Activated T-cell treated with anti-CD3 and anti-CD28 coated beads, Interleukin-2, amount 50 U/mL, for 4 hours (primary cell): Measurements from ENCODE around the gene POLR3A. TPM values are rescaled to one million over a fixed set of nuclear protein-coding genes. Genes with fewer than 3 reads are reported as not detected.
A peak's percentile ranks its signal among the peaks of the same experiment; 100 is the strongest.

Experiments
- ATAC-seq, 2 donors: fragments of 200-7000 bp; cut with Tn5 transposase; one replicate each; pipeline ENCODE4 v1.10.0; 2021
- DNase-seq: peaks from one replicate; pipeline ENCODE4 v3.0.0-alpha.2; 2020
- H3K27me3 Mint-ChIP-seq: one replicate; pipeline ENCODE4 v1.8.0; 2021; ENCODE audit warnings: low read depth, mixed read lengths
- H3K36me3 Mint-ChIP-seq: one replicate; pipeline ENCODE4 v1.8.0; 2022; ENCODE audit warnings: mixed read lengths; ENCODE audit not compliant: insufficient read depth
- H3K4me1 Mint-ChIP-seq: one replicate; pipeline ENCODE4 v1.8.0; 2021; ENCODE audit warnings: low read depth, mixed read lengths
- H3K4me3 Mint-ChIP-seq: one replicate; pipeline ENCODE4 v1.8.0; 2021; ENCODE audit warnings: mild to moderate bottlenecking, moderate library complexity, mixed read lengths
- H3K9me3 Mint-ChIP-seq: one replicate; pipeline ENCODE4 v1.8.0; 2021; ENCODE audit warnings: mixed read lengths
- total RNA-seq, 3 donors: library from RNA; stranded (reverse); gene quantifications; one replicate each; pipeline ENCODE4 v1.2.1, GENCODE V29; 2021

POLR3A gene
- total RNA-seq, 3 donors from 2014 or later: 30.7 to 33.7 (median 31.0) TPM

- Mint-ChIP-seq H3K4me3 (no peak overlapping the region), H3K4me1 (no peaks in the 10 kb centered on the region), H3K27me3 (no peaks in the 10 kb centered on the region), H3K9me3 (no peaks in the 10 kb centered on the region), H3K36me3 (peaks cover 56% of the 10 kb centered on the region)
- DNase-seq (no peak), ATAC-seq (peak in 1 of 2 donors; percentile 65)
Measured at GRCh38 chr10:77989081-77989724, 40.1 kb downstream of the POLR3A start.

GRCh38 chr10:77987671-77988255 lies 41.6 kb downstream of the POLR3A start:
- Mint-ChIP-seq H3K9me3 (no peaks in the 10 kb centered on the region), H3K4me1 (no peaks in the 10 kb centered on the region), H3K27me3 (no peaks in the 10 kb centered on the region), H3K36me3 (peaks cover 55% of the 10 kb centered on the region), H3K4me3 (no peak overlapping the region)
- DNase-seq: no peak
- ATAC-seq: no peak

GRCh38 chr10:77984986-77985385 lies 44.3 kb downstream of the POLR3A start:
- Mint-ChIP-seq H3K4me3 (no peak overlapping the region), H3K4me1 (no peaks in the 10 kb centered on the region), H3K27me3 (no peaks in the 10 kb centered on the region), H3K9me3 (no peaks in the 10 kb centered on the region), H3K36me3 (peaks cover 61% of the 10 kb centered on the region)
- ATAC-seq (no peak), DNase-seq (no peak)

- Mint-ChIP-seq H3K36me3 (peaks cover 60% of the 10 kb centered on the region), H3K4me3 (no peak overlapping the region), H3K9me3 (no peaks in the 10 kb centered on the region), H3K27me3 (no peaks in the 10 kb centered on the region), H3K4me1 (no peaks in the 10 kb centered on the region)
- no peak for ATAC-seq
- no peak for DNase-seq
Measured at GRCh38 chr10:77983384-77984341, 45.7 kb downstream of the POLR3A start.

- ATAC-seq (no peak), DNase-seq (no peak)
- Mint-ChIP-seq H3K27me3 (no peaks in the 10 kb centered on the region), H3K9me3 (no peaks in the 10 kb centered on the region), H3K36me3 (peaks cover 64% of the 10 kb centered on the region), H3K4me3 (no peak overlapping the region), H3K4me1 (no peaks in the 10 kb centered on the region)
Measured at GRCh38 chr10:77981281-77981680, 48.0 kb downstream of the POLR3A start.

- no peaks in the 10 kb centered on the region for H3K4me1 Mint-ChIP-seq
- DNase-seq (no peak), ATAC-seq (no peak)
- no peaks in the 10 kb centered on the region for H3K27me3 Mint-ChIP-seq
- no peaks in the 10 kb centered on the region for H3K9me3 Mint-ChIP-seq
- H3K36me3 Mint-ChIP-seq: peaks cover 50% of the 10 kb centered on the region
- H3K4me3 Mint-ChIP-seq: no peak overlapping the region
Measured at GRCh38 chr10:77979221-77979620, 50.1 kb downstream of the POLR3A start.

- Mint-ChIP-seq H3K27me3 (no peaks in the 10 kb centered on the region), H3K4me1 (no peaks in the 10 kb centered on the region), H3K9me3 (no peaks in the 10 kb centered on the region), H3K4me3 (no peak overlapping the region), H3K36me3 (peaks cover 43% of the 10 kb centered on the region)
- DNase-seq (no peak), ATAC-seq (no peak)
Measured at GRCh38 chr10:77978360-77978759, 51.0 kb downstream of the POLR3A start.

GRCh38 chr10:77977934-77978333 lies 51.4 kb downstream of the POLR3A start:
- Mint-ChIP-seq H3K9me3 (no peaks in the 10 kb centered on the region), H3K27me3 (no peaks in the 10 kb centered on the region), H3K4me1 (no peaks in the 10 kb centered on the region), H3K4me3 (no peak overlapping the region), H3K36me3 (peaks cover 41% of the 10 kb centered on the region)
- DNase-seq (no peak), ATAC-seq (no peak)

- ATAC-seq (no peak), DNase-seq (no peak)
- Mint-ChIP-seq H3K4me1 (peaks cover 2% of the 10 kb centered on the region), H3K9me3 (no peaks in the 10 kb centered on the region), H3K27me3 (no peaks in the 10 kb centered on the region), H3K36me3 (peaks cover 37% of the 10 kb centered on the region), H3K4me3 (no peak overlapping the region)
Measured at GRCh38 chr10:77977016-77977415, 52.3 kb downstream of the POLR3A start.

GRCh38 chr10:77975086-77975666 lies 54.1 kb downstream of the POLR3A start:
- H3K4me1 Mint-ChIP-seq: peaks cover 10% of the 10 kb centered on the region
- ATAC-seq (no peak), DNase-seq (no peak)
- H3K36me3 Mint-ChIP-seq: peaks cover 28% of the 10 kb centered on the region
- H3K4me3 Mint-ChIP-seq: no peak overlapping the region
- no peaks in the 10 kb centered on the region for H3K27me3 Mint-ChIP-seq
- no peaks in the 10 kb centered on the region for H3K9me3 Mint-ChIP-seq

GRCh38 chr10:77974396-77975074 lies 54.8 kb downstream of the POLR3A start:
- Mint-ChIP-seq H3K4me1 (peaks cover 10% of the 10 kb centered on the region), H3K9me3 (no peaks in the 10 kb centered on the region), H3K27me3 (no peaks in the 10 kb centered on the region), H3K4me3 (no peak overlapping the region), H3K36me3 (peaks cover 21% of the 10 kb centered on the region)
- ATAC-seq (no peak), DNase-seq (no peak)

- H3K9me3 Mint-ChIP-seq: no peaks in the 10 kb centered on the region
- ATAC-seq (no peak), DNase-seq (no peak)
- H3K27me3 Mint-ChIP-seq: no peaks in the 10 kb centered on the region
- H3K4me1 Mint-ChIP-seq: peaks cover 10% of the 10 kb centered on the region
- H3K4me3 Mint-ChIP-seq: no peak overlapping the region
- H3K36me3 Mint-ChIP-seq: peaks cover 19% of the 10 kb centered on the region
Measured at GRCh38 chr10:77973276-77973675, 56.0 kb downstream of the POLR3A start.

GRCh38 chr10:77972148-77972547 lies 57.2 kb downstream of the POLR3A start:
- H3K4me1 Mint-ChIP-seq: peaks cover 10% of the 10 kb centered on the region
- H3K4me3 Mint-ChIP-seq: no peak overlapping the region
- DNase-seq (no peak), ATAC-seq (no peak)
- H3K27me3 Mint-ChIP-seq: no peaks in the 10 kb centered on the region
- no peaks in the 10 kb centered on the region for H3K9me3 Mint-ChIP-seq
- H3K36me3 Mint-ChIP-seq: peaks cover 7% of the 10 kb centered on the region

- DNase-seq: no peak
- Mint-ChIP-seq H3K9me3 (no peaks in the 10 kb centered on the region), H3K36me3 (peaks cover 7% of the 10 kb centered on the region), H3K4me1 (peaks cover 10% of the 10 kb centered on the region), H3K4me3 (no peak overlapping the region), H3K27me3 (no peaks in the 10 kb centered on the region)
- ATAC-seq: no peak
Measured at GRCh38 chr10:77971804-77972144, 57.5 kb downstream of the POLR3A start.
